ENCODE measurements around the gene RPIA. TPM values are rescaled to one million over a fixed set of nuclear protein-coding genes. Genes with fewer than 3 reads are reported as not detected.

RPIA gene
- total RNA-seq, 2 donors from 2014 or later, result 24.4 to 58.8 TPM

Other genes with a start within 250 kb of the RPIA start
- gene FOXI3, start 239.0 kb upstream of the RPIA start, total RNA-seq, result not detected
- gene EIF2AK3, start 64.2 kb upstream of the RPIA start, total RNA-seq, result 10 to 100 TPM; 17.1 to 22.0 TPM